H1 (cell line): ENCODE measurements around the gene VASP. TPM values are rescaled to one million over a fixed set of nuclear protein-coding genes. Genes with fewer than 3 reads are reported as not detected.

ENCODE experiments used
- ATF2 ChIP-seq: IDR thresholded peaks from 2 replicates; pipeline ENCODE4 v1.6.1; 2012; ENCODE audit warnings: low read length, inconsistent platforms
- CREB1 ChIP-seq: IDR thresholded peaks from 2 replicates; pipeline ENCODE4 v1.6.1; 2012; ENCODE audit warnings: inconsistent platforms
- CTCF ChIP-seq, 3 experiments: IDR thresholded peaks; 1 replicate in 2 of 3; 2 replicates in 1 of 3; pipeline versions ENCODE4 v1.5.1 to v1.6.1; 2011; ENCODE audit warnings: low read length in 3 of 3, mild to moderate bottlenecking in 3 of 3, inconsistent platforms in 2 of 3, low read depth in 1 of 3, moderate library complexity in 1 of 3; ENCODE audit not compliant: insufficient read depth in 1 of 3; ENCODE audit errors: control extremely low read depth in 1 of 3
- EGR1 ChIP-seq: IDR thresholded peaks from 2 replicates; pipeline ENCODE4 v1.6.1; 2011; ENCODE audit warnings: low read depth, low read length, borderline replicate concordance
- EZH2 ChIP-seq: fragments of 200-600 bp; sonication (generic); IDR thresholded peaks from 2 replicates; pipeline ENCODE4 v1.7.1; 2012; ENCODE audit warnings: low read depth, mild to moderate bottlenecking, moderate library complexity, low read length, inconsistent platforms; ENCODE audit not compliant: severe bottlenecking
- GABPA ChIP-seq: IDR thresholded peaks from 2 replicates; pipeline ENCODE4 v1.6.1; 2011; ENCODE audit warnings: mild to moderate bottlenecking, low read length, moderate library complexity, borderline replicate concordance; ENCODE audit not compliant: insufficient read depth
- GTF2F1 ChIP-seq: IDR thresholded peaks from 2 replicates; pipeline ENCODE4 v1.6.1; 2012; ENCODE audit warnings: low read depth, low read length, improper control_type of control experiment, borderline replicate concordance
- JUN ChIP-seq: IDR thresholded peaks from 2 replicates; pipeline ENCODE4 v1.6.1; 2011; ENCODE audit warnings: low read depth, mild to moderate bottlenecking, improper control_type of control experiment, low read length
- MAX ChIP-seq: IDR thresholded peaks from 2 replicates; pipeline ENCODE4 v1.6.1; 2012; ENCODE audit warnings: inconsistent platforms
- PHF8 ChIP-seq: fragments of 200-600 bp; sonication (generic); conservative IDR thresholded peaks from 2 replicates; pipeline ENCODE4 v1.7.1; 2012; ENCODE audit warnings: low read depth, mild to moderate bottlenecking, inconsistent platforms, low read length, moderate library complexity
- POLR2AphosphoS5 ChIP-seq: IDR thresholded peaks from 2 replicates; pipeline ENCODE4 v1.6.1; 2011; ENCODE audit warnings: low read depth, low read length
- SIRT6 ChIP-seq: IDR thresholded peaks from one replicate; pipeline ENCODE4 v1.7.1; 2012; ENCODE audit warnings: low read length, inconsistent platforms
- SP4 ChIP-seq: IDR thresholded peaks from 2 replicates; pipeline ENCODE4 v1.6.1; 2012; ENCODE audit warnings: low read length, inconsistent platforms
- SUZ12 ChIP-seq: fragments of 200-600 bp; sonication (generic); IDR thresholded peaks from 2 replicates; pipeline ENCODE4 v1.6.1; 2012; ENCODE audit warnings: mild to moderate bottlenecking, inconsistent platforms, low read length, moderate library complexity, mixed read lengths
- TAF1 ChIP-seq: IDR thresholded peaks from 2 replicates; pipeline ENCODE4 v1.6.1; 2011; ENCODE audit warnings: mild to moderate bottlenecking, low read depth, low read length
- TAF7 ChIP-seq: optimal IDR thresholded peaks from 2 replicates; pipeline ENCODE3; 2011; ENCODE audit warnings: low read depth, mild to moderate bottlenecking, inconsistent platforms, low read length, moderate library complexity, borderline replicate concordance
- TCF12 ChIP-seq: IDR thresholded peaks from 2 replicates; pipeline ENCODE4 v1.6.1; 2011; ENCODE audit warnings: low read depth, mild to moderate bottlenecking, low read length
- TEAD4 ChIP-seq: IDR thresholded peaks from 2 replicates; pipeline ENCODE4 v1.6.1; 2012; ENCODE audit warnings: low read depth, low read length, inconsistent platforms, mixed read lengths
- ZNF274 ChIP-seq: IDR thresholded peaks from 2 replicates; pipeline ENCODE4 v1.7.0; 2012; ENCODE audit warnings: low read length, borderline replicate concordance; ENCODE audit errors: extremely low read depth
- polyA plus RNA-seq, 7 experiments: library from polyadenylated mRNA; depleted of rRNA in 3 of 7; stranded (reverse) in 5 of 7; unstranded in 2 of 7; fragments of >200 nt in 5 of 7; fragments of 200-250 nt in 2 of 7; gene quantifications; 1 replicate in 5 of 7; 2 replicates in 1 of 7; 4 replicates in 1 of 7; pipeline versions ENCODE4 v1.2.1 to v1.2.3, GENCODE V29; 2011 to 2013; ENCODE audit warnings: missing spikeins in 2 of 7, mixed read lengths in 2 of 7
- total RNA-seq: library from RNA; stranded (reverse); fragmentation: NEBNext Ultra II Directional; extraction: Animal tissue kit (Norgen Biotek cat#: 25700); gene quantifications from 2 replicates; pipeline ENCODE4 v1.2.1, GENCODE V29; 2021

The VASP gene
- total and polyA plus RNA-seq, 2 of the 8 experiments (the other 6 are each of a cell fraction or from before 2014, with no cell fraction given): 89.7 to 135 TPM

GRCh38 chr19:45553464-45553863 lies 46.2 kb downstream of the VASP start (continued):
- TF ChIP-seq TAF7 (no peak), GABPA (peak; percentile 76; the same call in 1 of the 2 replicates), SUZ12 (no peak), EZH2 (no peak), POLR2AphosphoS5 (0 out of 2 replicates have a peak, but pooled peaks have one; percentile 30), TCF12 (peak; percentile 71; the same call in 1 of the 2 replicates), GTF2F1 (no peak), CTCF (IDR thresholded peaks at IDR 0.05; ENCODE audit: control extremely low read depth in 1 of 3, insufficient read depth in 1 of 3, low read depth in 1 of 3, low read length in 3 of 3) (peak; percentile 64 to 88 (median 66)), JUN (no peak), TAF1 (peak; percentile 16; the same call in 1 of the 2 replicates), MAX (peak; percentile 78), EGR1 (no peak; the same call in 1 of the 2 replicates), SIRT6 (no peak), PHF8 (0 out of 2 replicates have a peak, but pooled peaks have one; percentile 31), ATF2 (no peak), CREB1 (0 out of 2 replicates have a peak, but pooled peaks have one; percentile 19), SP4 (0 out of 2 replicates have a peak, but pooled peaks have one; percentile 52), ZNF274 (no peak), TEAD4 (peak; percentile 44; the same call in 1 of the 2 replicates)
